Uterus (tissue), 2 donors: ENCODE results near the gene CRACDL.

Source experiments
- POLR2A ChIP-seq, 2 donors: fragments of 450-650 bp; IDR thresholded peaks; one replicate each; pipeline ENCODE4 v1.6.1; 2016; ENCODE audit warnings: antibody characterized with exemption in 2 of 2, mild to moderate bottlenecking in 1 of 2, moderate library complexity in 1 of 2
- TF ChIP-seq, protein P1 (sequence below), 4 experiments: fragments of 200-600 bp in 2 of 4; fragments of 450-650 bp in 2 of 4; sonication (generic) in 2 of 4; IDR thresholded peaks; one replicate each; pipeline ENCODE4 v1.5.1; 2016 to 2019; ENCODE audit warnings: antibody characterized with exemption in 4 of 4, mild to moderate bottlenecking in 2 of 4, moderate library complexity in 1 of 4

DNA sequence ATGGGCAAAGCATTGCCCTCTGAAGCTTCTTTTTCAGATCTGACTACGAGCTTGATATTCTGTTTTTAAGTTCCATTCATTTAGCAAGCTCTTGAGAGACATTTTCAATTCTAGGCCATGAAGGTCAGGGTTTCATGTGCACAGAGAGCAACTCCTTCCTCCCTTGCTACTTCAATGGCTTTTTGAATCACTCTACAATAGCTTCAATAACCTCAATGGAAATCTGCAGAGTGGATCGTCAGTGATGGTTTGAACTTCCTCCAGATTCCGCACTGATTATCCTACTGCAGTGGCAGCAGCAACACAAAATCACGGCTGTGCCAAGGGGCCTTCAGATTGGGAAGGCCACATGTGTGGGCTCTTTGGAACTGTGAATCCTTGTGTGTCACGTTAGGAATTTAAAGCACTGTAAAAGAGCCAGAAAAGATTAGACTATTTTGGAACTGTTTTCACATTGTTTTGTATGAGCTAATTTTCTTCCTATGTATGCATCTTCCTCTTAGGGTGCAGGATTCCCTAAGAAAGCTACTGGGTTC, 116.7 kb downstream of the CRACDL start:
- no peak for TF ChIP-seq POLR2A (IDR thresholded peaks at IDR 0.05)
- TF ChIP-seq, protein P1, sequence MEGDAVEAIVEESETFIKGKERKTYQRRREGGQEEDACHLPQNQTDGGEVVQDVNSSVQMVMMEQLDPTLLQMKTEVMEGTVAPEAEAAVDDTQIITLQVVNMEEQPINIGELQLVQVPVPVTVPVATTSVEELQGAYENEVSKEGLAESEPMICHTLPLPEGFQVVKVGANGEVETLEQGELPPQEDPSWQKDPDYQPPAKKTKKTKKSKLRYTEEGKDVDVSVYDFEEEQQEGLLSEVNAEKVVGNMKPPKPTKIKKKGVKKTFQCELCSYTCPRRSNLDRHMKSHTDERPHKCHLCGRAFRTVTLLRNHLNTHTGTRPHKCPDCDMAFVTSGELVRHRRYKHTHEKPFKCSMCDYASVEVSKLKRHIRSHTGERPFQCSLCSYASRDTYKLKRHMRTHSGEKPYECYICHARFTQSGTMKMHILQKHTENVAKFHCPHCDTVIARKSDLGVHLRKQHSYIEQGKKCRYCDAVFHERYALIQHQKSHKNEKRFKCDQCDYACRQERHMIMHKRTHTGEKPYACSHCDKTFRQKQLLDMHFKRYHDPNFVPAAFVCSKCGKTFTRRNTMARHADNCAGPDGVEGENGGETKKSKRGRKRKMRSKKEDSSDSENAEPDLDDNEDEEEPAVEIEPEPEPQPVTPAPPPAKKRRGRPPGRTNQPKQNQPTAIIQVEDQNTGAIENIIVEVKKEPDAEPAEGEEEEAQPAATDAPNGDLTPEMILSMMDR (IDR thresholded peaks at IDR 0.05) = no peak
